Ishikawa (cell line): ENCODE data around the gene NSG1.

Experiments used
- CEBPB ChIP-seq: IDR thresholded peaks from 2 replicates; pipeline ENCODE4 v1.6.1; 2012
- CREB1 ChIP-seq: IDR thresholded peaks from 2 replicates; pipeline ENCODE4 v1.6.1; 2012; ENCODE audit warnings: low read depth
- EGR1 ChIP-seq: IDR thresholded peaks from 2 replicates; pipeline ENCODE4 v1.6.1; 2012
- EP300 ChIP-seq: IDR thresholded peaks from 2 replicates; pipeline ENCODE4 v1.6.1; 2012; ENCODE audit warnings: borderline replicate concordance
- FOXM1 ChIP-seq: IDR thresholded peaks from 2 replicates; pipeline ENCODE4 v1.6.1; 2012; ENCODE audit warnings: low read depth, borderline replicate concordance
- NFIC ChIP-seq: IDR thresholded peaks from 2 replicates; pipeline ENCODE4 v1.6.1; 2012
- RAD21 ChIP-seq: IDR thresholded peaks from 2 replicates; pipeline ENCODE4 v1.6.1; 2012; ENCODE audit warnings: low read depth
- TAF1 ChIP-seq: IDR thresholded peaks from 2 replicates; pipeline ENCODE4 v1.6.1; 2012; ENCODE audit warnings: low read depth, mild to moderate bottlenecking
- TCF12 ChIP-seq: IDR thresholded peaks from 2 replicates; pipeline ENCODE4 v1.6.1; 2012; ENCODE audit warnings: low read depth
- TEAD4 ChIP-seq: IDR thresholded peaks from 2 replicates; pipeline ENCODE4 v1.6.1; 2012
- YY1 ChIP-seq: IDR thresholded peaks from 2 replicates; pipeline ENCODE4 v1.6.1; 2012; ENCODE audit warnings: low read depth
- ZBTB7A ChIP-seq: IDR thresholded peaks from 2 replicates; pipeline ENCODE4 v1.6.1; 2012; ENCODE audit warnings: low read depth
- TF ChIP-seq, protein P1 (sequence below): IDR thresholded peaks from 2 replicates; pipeline ENCODE4 v1.6.1; 2012
- TF ChIP-seq, protein P2 (sequence below): IDR thresholded peaks from 2 replicates; pipeline ENCODE4 v1.6.1; 2012; ENCODE audit warnings: low read depth, mild to moderate bottlenecking
- TF ChIP-seq, protein P3 (sequence below): IDR thresholded peaks from 2 replicates; pipeline ENCODE4 v1.6.1; 2012

NSG1 gene

DNA sequence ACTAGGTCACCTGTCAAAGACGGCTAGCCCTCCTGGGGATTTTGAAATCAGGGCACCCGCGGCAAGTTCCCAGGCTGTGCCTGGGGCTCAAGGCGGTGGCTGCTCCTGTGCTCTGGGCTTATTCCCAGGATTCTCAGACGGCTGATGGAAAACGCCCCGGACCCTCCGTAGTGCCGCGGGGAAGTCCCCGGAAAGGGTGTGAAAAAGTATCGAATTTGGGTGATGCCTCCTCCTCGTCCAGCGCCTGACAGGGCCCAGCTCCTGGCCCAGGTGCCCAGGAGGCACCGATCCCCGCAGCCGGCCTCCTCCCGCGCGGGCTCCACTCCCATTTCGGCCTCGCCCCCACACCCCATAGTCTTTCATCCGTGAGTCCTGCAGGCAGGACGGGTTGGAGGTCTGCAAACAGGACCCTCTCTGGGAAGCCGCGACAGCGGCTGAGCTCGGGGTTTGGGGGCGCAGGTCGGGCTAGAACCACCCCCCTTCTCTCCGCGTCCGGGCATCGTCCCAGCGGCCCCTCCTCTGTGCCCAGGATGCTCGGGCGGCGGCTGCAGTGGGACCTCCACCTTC is 1.1 kb upstream of the NSG1 start:
- TF ChIP-seq EGR1, result no peak
- TF ChIP-seq EP300, result no peak
- TF ChIP-seq, protein P1, sequence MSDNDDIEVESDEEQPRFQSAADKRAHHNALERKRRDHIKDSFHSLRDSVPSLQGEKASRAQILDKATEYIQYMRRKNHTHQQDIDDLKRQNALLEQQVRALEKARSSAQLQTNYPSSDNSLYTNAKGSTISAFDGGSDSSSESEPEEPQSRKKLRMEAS, result no peak

DNA sequence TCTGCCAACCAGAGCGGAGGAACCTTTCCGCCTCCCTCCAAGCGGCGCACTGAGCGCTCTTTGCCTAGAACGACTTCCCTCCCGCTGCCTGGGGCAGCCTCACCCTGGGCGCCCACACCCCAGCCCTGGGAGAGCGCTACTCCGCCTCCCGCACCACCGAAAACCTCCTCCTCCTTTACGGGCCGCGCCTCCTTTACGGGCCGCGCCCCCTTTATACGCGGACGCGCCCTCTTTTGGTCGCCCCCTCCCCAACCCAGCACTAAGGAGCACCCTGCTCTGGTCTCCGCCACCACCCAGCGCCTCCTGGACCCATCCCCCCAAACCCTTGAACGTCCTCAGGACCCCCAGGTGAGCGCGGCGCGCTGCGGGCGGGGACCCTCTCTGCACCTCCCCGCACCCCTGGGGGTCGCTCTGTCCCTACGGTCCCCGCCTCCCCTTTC is 586 bp upstream of the NSG1 start:
- TF ChIP-seq, protein P2, sequence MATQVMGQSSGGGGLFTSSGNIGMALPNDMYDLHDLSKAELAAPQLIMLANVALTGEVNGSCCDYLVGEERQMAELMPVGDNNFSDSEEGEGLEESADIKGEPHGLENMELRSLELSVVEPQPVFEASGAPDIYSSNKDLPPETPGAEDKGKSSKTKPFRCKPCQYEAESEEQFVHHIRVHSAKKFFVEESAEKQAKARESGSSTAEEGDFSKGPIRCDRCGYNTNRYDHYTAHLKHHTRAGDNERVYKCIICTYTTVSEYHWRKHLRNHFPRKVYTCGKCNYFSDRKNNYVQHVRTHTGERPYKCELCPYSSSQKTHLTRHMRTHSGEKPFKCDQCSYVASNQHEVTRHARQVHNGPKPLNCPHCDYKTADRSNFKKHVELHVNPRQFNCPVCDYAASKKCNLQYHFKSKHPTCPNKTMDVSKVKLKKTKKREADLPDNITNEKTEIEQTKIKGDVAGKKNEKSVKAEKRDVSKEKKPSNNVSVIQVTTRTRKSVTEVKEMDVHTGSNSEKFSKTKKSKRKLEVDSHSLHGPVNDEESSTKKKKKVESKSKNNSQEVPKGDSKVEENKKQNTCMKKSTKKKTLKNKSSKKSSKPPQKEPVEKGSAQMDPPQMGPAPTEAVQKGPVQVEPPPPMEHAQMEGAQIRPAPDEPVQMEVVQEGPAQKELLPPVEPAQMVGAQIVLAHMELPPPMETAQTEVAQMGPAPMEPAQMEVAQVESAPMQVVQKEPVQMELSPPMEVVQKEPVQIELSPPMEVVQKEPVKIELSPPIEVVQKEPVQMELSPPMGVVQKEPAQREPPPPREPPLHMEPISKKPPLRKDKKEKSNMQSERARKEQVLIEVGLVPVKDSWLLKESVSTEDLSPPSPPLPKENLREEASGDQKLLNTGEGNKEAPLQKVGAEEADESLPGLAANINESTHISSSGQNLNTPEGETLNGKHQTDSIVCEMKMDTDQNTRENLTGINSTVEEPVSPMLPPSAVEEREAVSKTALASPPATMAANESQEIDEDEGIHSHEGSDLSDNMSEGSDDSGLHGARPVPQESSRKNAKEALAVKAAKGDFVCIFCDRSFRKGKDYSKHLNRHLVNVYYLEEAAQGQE, result no peak
- TF ChIP-seq ZBTB7A, result peak; percentile 93; the same call in 1 of the 2 replicates

DNA sequence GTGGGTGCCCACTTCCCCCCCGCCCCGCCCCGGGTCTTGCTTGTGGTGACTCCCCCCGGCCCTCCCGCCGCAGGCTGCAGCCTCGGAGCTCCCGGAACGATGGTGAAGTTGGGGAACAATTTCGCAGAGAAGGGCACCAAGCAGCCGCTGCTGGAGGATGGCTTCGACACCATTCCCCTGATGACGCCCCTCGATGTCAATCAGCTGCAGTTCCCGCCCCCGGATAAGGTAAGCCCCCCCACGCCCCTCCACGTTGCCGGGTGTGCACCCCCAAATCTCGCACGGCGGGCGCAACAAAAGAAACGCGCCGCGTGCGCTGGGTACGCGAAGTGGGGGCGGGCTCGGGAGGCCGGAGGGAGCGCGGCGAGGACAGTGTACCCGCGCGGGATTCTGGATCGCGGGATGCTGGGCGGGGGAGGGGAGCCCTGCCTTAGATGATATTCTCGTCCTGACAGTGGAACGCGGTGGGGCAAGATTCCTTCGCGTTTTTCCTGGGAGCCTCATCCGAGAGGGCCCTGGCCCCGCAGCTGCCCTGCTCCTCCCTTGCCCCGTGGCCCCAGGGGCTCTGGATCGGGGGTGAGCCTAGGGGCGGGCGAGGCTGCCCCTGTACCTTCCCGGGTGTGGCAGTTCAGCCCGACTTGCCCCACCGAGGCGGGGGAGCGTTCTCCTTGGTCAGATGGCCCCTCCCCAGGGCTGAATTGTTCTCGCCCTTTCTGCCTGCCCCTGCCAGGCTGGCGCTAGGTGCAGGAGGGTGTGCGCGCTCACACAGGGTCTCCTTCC is 819 bp downstream of the NSG1 start:
- TF ChIP-seq ZBTB7A (peak; percentile 66; the same call in 1 of the 2 replicates), YY1 (no peak)

DNA sequence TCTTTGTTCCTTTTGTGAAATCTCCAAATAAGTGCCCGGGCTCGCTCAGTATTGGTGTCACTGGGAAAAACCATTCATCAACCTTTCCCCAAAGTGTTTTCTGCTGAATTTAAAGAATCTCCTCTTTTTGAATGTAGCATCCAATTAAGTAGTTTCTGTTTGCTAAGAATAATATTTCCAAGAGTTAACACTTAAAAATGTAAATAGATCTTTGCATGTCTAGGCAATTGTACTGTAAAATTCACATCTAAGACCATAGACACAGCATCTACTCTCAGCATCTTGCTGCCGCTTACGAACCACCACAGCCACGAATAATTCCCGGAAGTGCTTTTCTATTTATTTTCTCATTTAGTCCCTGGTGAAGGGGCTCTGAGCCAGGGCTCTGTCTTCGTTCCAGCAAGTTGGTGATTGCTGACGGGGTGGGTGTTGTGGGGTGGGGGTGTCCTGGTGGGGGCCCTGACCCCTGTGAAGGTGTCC is 1.4 kb downstream of the NSG1 start:
- TF ChIP-seq EGR1, result no peak

DNA sequence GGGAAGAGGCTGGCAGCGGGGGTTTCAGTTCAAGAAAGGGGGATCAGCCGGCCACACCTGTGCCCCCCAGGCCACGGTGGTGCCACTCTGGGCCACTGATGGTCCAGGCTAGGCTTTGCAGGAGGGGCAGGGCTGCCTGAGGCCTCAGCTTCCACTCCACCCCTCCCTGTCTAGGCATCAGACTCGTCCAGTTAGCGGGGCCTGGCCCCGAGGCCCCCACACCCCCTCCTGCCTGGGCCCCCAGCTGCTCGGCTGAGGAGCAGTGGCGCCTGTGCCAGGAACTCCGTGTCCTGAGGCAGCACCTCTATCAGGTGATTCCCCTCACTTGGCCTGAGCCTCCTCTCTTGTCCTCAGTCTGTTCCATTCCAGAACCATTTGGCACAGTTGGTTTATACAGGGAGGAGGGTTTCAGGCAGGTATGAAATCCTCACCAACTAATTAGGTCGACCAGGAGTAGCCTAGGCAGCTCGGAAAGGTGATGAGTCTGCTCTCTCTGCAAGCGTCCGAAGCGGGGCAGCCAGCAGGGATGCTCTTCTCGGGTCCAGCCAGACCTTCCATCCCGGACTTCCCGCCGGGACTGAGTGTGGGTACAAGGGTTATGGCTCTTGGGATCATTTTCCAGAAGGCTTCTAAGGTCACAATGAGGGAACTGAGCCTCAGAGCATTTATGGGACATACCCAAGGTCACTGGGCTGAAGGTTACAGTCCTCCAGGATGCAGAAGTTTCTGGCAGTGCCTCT is 2.1 kb downstream of the NSG1 start:
- TF ChIP-seq CREB1, result no peak
- no peak for TF ChIP-seq TAF1
- no peak for TF ChIP-seq TEAD4
- no peak for TF ChIP-seq EP300
- TF ChIP-seq YY1, result no peak
- TF ChIP-seq, protein P2, result no peak
- TF ChIP-seq, protein P1, result no peak
- TF ChIP-seq TCF12, result no peak
- no peak for TF ChIP-seq NFIC
- TF ChIP-seq CEBPB, result no peak
- TF ChIP-seq, protein P3, sequence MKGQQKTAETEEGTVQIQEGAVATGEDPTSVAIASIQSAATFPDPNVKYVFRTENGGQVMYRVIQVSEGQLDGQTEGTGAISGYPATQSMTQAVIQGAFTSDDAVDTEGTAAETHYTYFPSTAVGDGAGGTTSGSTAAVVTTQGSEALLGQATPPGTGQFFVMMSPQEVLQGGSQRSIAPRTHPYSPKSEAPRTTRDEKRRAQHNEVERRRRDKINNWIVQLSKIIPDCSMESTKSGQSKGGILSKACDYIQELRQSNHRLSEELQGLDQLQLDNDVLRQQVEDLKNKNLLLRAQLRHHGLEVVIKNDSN, result no peak
- TF ChIP-seq ZBTB7A, result no peak
- no peak for TF ChIP-seq RAD21
- TF ChIP-seq EGR1, result no peak
- TF ChIP-seq FOXM1, result no peak

DNA sequence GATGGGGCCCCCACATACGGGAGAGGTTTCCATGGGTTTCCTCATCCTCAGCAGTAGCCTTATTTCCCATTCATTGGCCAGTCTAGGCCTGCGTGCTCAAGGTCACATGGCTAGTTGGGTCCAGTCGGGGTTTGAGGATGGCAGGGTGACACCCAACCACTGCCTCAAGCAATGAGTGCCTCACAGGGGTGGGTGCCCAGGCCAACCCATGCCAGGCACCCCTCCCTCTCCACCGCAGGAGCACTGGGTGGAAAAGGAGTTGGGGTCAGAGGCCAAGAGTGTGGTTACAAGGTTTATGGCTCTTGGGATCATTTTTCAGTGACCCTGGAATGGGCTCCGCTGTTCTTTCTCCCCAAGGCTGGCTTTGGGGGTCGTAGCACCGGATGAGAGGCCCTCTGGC is 3.1 kb downstream of the NSG1 start:
- TF ChIP-seq RAD21 (no peak), EGR1 (no peak), ZBTB7A (no peak), TCF12 (no peak), EP300 (no peak), TEAD4 (no peak), TAF1 (no peak)
- TF ChIP-seq, protein P3, result no peak
